Measurements from ENCODE around the gene LAD1.

The LAD1 gene

GRCh38 chr1:201418461-201418860 is 19.3 kb upstream of the LAD1 start:
- no peak for DNase-seq

GRCh38 chr1:201414051-201414738 is 15.1 kb upstream of the LAD1 start:
- no peak for DNase-seq

- no peak for DNase-seq
Measured at GRCh38 chr1:201411292-201411691, 12.2 kb upstream of the LAD1 start.

- no peak for DNase-seq
Measured at GRCh38 chr1:201409440-201409839, 10.3 kb upstream of the LAD1 start.

GRCh38 chr1:201408834-201409200 is 9.7 kb upstream of the LAD1 start:
- no peak for DNase-seq

- peak; percentile 44 for DNase-seq
Measured at GRCh38 chr1:201408176-201408833, 9.2 kb upstream of the LAD1 start.

GRCh38 chr1:201406831-201407406 is 7.8 kb upstream of the LAD1 start:
- no peak for DNase-seq

GRCh38 chr1:201405484-201405831 is 6.3 kb upstream of the LAD1 start:
- no peak for DNase-seq

GRCh38 chr1:201404722-201405483 is 5.8 kb upstream of the LAD1 start:
- no peak for DNase-seq

GRCh38 chr1:201404055-201404454 is 4.9 kb upstream of the LAD1 start:
- no peak for DNase-seq

- no peak for DNase-seq
Measured at GRCh38 chr1:201403359-201403758, 4.2 kb upstream of the LAD1 start.

GRCh38 chr1:201401700-201402099 is 2.6 kb upstream of the LAD1 start:
- DNase-seq, result no peak

GRCh38 chr1:201400852-201401230 is 1.7 kb upstream of the LAD1 start:
- no peak for DNase-seq

GRCh38 chr1:201400212-201400851 is 1.2 kb upstream of the LAD1 start:
- DNase-seq, result no peak

GRCh38 chr1:201399352-201400126 is 415 bp upstream of the LAD1 start:
- no peak for DNase-seq

GRCh38 chr1:201397675-201398074 is 1.4 kb downstream of the LAD1 start:
- DNase-seq, result no peak

- DNase-seq, result no peak
Measured at GRCh38 chr1:201396861-201397464, 2.2 kb downstream of the LAD1 start.

- no peak for DNase-seq
Measured at GRCh38 chr1:201395936-201396335, 3.2 kb downstream of the LAD1 start.

- DNase-seq, result no peak
Measured at GRCh38 chr1:201394591-201394990, 4.5 kb downstream of the LAD1 start.

- no peak for DNase-seq
Measured at GRCh38 chr1:201393076-201393475, 6.0 kb downstream of the LAD1 start.

- DNase-seq, result no peak
Measured at GRCh38 chr1:201391651-201392511, 7.2 kb downstream of the LAD1 start.

All from CD4-positive, alpha-beta T cell treated with Interleukin-4 for 4 hours (primary cell).